Thyroid gland (tissue), 4 donors: ENCODE data around the gene SEMA3A. TPM values are rescaled to one million over a fixed set of nuclear protein-coding genes. Genes with fewer than 3 reads are reported as not detected.

Experiments used
- DNase-seq, 2 donors: peaks; one replicate each; pipeline ENCODE4 v3.0.0-alpha.2; 2019
- H3K27ac ChIP-seq, 3 donors: fragments of 200-600 bp; sonication (generic); 1 replicate in 2 of 3; 2 replicates in 1 of 3; pipeline ENCODE4 v1.5.1; 2016 to 2019; ENCODE audit warnings: mild to moderate bottlenecking in 1 of 3, moderate library complexity in 1 of 3
- H3K27me3 ChIP-seq: fragments of 200-600 bp; sonication (generic); one replicate; pipeline ENCODE4 v1.5.1; 2019
- H3K36me3 ChIP-seq, 2 donors: fragments of 200-600 bp; sonication (generic); one replicate each; pipeline ENCODE4 v1.5.1; 2016 to 2019
- H3K4me1 ChIP-seq, 2 donors: fragments of 200-600 bp; sonication (generic); one replicate each; pipeline ENCODE4 v1.5.1; 2017 to 2019
- H3K4me3 ChIP-seq, 3 donors: fragments of 200-600 bp; sonication (generic); replicated peaks in 1 of 3; 1 replicate in 2 of 3; 2 replicates in 1 of 3; pipeline ENCODE4 v1.5.1; 2016; ENCODE audit warnings: mild to moderate bottlenecking in 1 of 3
- H3K9me3 ChIP-seq: fragments of 200-600 bp; sonication (generic); one replicate; pipeline ENCODE4 v1.5.1; 2017
- POLR2A ChIP-seq, 2 donors: fragments of 450-650 bp; IDR thresholded peaks; one replicate each; pipeline ENCODE4 v1.6.1; 2017; ENCODE audit warnings: antibody characterized with exemption in 2 of 2, mild to moderate bottlenecking in 2 of 2, moderate library complexity in 1 of 2
- WGBS, 2 donors: methylation state at CpG; one replicate each; pipeline ENCODE4 v1.1.5; 2017; 5-methylcytosine and 5-hydroxymethylcytosine counted together
- intact Hi-C: fragments of 100-400 bp; cut with DNase I; formaldehyde crosslinking; loops from one replicate; pipeline ENCODE4 v1.15.1; 2023
- total RNA-seq, 4 donors: library from RNA; depleted of rRNA; stranded (reverse); fragments of >200 nt; gene quantifications; one replicate each; pipeline ENCODE4 v1.2.3, GENCODE V29; 2016
- TF ChIP-seq, protein P1 (sequence below), 6 experiments: fragments of 200-600 bp in 3 of 6; fragments of 450-650 bp in 3 of 6; sonication (generic) in 3 of 6; IDR thresholded peaks; one replicate each; pipeline ENCODE4 v1.5.1; 2016 to 2019; ENCODE audit warnings: antibody characterized with exemption in 6 of 6, mild to moderate bottlenecking in 2 of 6, inconsistent platforms in 1 of 6, moderate library complexity in 1 of 6

Gene SEMA3A
- total RNA-seq, 4 donors from 2014 or later: 6.5 to 18.0 (median 13.0) TPM

DNA sequence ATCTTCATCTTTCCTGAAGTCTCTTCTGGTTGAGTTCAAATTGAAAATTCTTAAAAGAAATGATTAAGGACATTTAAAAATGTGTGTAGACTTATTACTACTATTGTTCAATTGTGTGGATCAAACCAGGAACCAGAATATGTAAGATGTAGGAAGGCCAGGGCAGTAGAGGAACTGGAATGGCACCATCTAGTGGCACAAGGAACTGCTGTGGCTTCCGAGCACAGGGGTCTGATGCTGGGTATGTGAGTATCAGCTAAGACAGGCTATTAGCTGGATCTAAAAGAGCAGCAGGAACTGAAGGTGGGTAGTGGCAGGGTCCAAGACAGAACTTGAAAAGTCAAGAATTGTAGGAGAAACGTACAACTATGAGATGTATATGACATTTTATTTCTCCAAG is 247.3 kb downstream of the SEMA3A start:
- no peak overlapping the region for H3K27ac ChIP-seq
- no peaks in the 10 kb centered on the region for H3K27me3 ChIP-seq
- H3K9me3 ChIP-seq: no peaks in the 10 kb centered on the region
- WGBS, 2 donors: 69 to 75% methylated on average over 2 of the region's 2 CpGs
- H3K4me3 ChIP-seq: no peak overlapping the region
- no peak for DNase-seq
- TF ChIP-seq, protein P1, sequence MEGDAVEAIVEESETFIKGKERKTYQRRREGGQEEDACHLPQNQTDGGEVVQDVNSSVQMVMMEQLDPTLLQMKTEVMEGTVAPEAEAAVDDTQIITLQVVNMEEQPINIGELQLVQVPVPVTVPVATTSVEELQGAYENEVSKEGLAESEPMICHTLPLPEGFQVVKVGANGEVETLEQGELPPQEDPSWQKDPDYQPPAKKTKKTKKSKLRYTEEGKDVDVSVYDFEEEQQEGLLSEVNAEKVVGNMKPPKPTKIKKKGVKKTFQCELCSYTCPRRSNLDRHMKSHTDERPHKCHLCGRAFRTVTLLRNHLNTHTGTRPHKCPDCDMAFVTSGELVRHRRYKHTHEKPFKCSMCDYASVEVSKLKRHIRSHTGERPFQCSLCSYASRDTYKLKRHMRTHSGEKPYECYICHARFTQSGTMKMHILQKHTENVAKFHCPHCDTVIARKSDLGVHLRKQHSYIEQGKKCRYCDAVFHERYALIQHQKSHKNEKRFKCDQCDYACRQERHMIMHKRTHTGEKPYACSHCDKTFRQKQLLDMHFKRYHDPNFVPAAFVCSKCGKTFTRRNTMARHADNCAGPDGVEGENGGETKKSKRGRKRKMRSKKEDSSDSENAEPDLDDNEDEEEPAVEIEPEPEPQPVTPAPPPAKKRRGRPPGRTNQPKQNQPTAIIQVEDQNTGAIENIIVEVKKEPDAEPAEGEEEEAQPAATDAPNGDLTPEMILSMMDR (IDR thresholded peaks at IDR 0.05): peak in 1 of 6 experiments; percentile 41
- no peak for TF ChIP-seq POLR2A (IDR thresholded peaks at IDR 0.05)
- intact Hi-C loops: no loop called here
- no peaks in the 10 kb centered on the region for H3K36me3 ChIP-seq
- no peaks in the 10 kb centered on the region for H3K4me1 ChIP-seq

DNA sequence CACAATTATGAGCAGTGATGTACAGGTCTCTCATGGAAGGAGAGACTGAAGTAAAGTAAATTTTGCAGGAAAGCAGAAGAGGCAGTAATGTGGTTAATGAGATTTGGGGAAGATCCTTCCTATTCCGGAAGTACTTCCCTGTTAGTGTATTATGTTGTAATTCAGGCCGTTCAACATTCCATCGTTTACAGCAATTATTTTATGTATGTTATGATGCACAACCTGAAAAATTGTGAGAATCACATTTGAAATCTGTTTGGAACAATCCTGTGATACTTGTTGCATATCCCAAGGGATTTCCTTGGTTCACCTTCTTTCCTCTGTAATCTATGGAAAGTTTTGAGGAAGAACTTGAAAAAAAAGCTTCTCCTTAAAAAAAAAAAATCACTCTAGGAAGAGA is 247.8 kb downstream of the SEMA3A start:
- Histone ChIP-seq H3K36me3 (no peaks in the 10 kb centered on the region), H3K4me3 (no peak overlapping the region), H3K27ac (no peak overlapping the region), H3K27me3 (no peaks in the 10 kb centered on the region), H3K9me3 (no peaks in the 10 kb centered on the region), H3K4me1 (no peaks in the 10 kb centered on the region)
- DNase-seq: no peak
- TF ChIP-seq, protein P1 (IDR thresholded peaks at IDR 0.05): no peak
- no peak for TF ChIP-seq POLR2A (IDR thresholded peaks at IDR 0.05)
- WGBS, 2 donors: 92 to 93% methylated on average over 3 of the region's 3 CpGs
- intact Hi-C loops: no loop called here

DNA sequence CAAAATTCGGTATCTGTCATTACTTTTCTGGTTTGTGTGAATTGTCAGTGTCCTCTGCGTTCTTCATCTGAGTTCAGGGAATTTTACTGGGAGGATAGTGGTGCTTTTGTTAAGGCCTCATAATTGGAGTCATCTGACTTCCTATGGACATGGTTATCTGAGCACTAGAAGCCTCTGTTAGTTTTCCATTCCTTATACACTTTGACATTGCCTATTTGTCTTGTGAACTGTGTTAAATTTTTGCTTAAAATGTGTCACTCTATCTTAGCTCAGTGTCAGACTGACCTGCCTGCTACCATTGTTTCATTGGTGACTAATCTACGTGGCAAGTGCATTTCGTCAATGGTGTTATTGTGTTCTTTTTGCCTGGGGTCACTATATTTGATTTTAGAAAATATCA is 253.3 kb downstream of the SEMA3A start:
- H3K36me3 ChIP-seq: no peaks in the 10 kb centered on the region
- H3K4me3 ChIP-seq: no peak overlapping the region
- no peaks in the 10 kb centered on the region for H3K4me1 ChIP-seq
- H3K27ac ChIP-seq: no peak overlapping the region
- intact Hi-C loops: no loop called here
- no peak for DNase-seq
- 88 to 95% methylated on average over 4 of the region's 4 CpGs for WGBS, 2 donors
- TF ChIP-seq, protein P1 (IDR thresholded peaks at IDR 0.05): no peak
- no peak for TF ChIP-seq POLR2A (IDR thresholded peaks at IDR 0.05)
- no peaks in the 10 kb centered on the region for H3K27me3 ChIP-seq
- H3K9me3 ChIP-seq: no peaks in the 10 kb centered on the region

DNA sequence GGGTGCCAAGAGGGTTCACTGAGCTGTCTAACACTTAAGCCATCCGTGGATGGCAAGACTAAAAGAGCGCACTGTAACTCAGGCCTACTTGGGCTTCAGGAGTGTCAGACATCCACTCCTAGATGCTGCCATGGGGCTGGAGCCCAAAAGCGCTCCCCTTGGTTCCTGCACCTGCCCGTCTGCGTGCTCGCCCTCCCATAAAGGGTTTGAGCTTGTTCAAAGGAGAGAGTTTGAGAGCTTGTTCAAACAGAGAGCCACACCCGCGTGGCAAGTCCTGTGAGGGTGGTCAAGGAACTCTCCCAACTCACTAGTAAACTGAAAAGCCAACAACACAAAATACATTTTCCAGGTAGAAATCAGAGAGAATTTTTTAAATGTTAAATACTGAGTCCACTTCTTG is 256.7 kb downstream of the SEMA3A start:
- 84 to 89% methylated on average over 8 of the region's 8 CpGs for WGBS, 2 donors
- H3K27me3 ChIP-seq: no peaks in the 10 kb centered on the region
- no peak for DNase-seq
- no peak overlapping the region for H3K4me3 ChIP-seq
- no peaks in the 10 kb centered on the region for H3K36me3 ChIP-seq
- intact Hi-C loops: loop anchor here (10.0 kb wide), 1 partner anchor 1087 kb away; no protein-coding TSS in a partner anchor
- no peak overlapping the region for H3K27ac ChIP-seq
- H3K9me3 ChIP-seq: no peaks in the 10 kb centered on the region
- no peak for TF ChIP-seq POLR2A (IDR thresholded peaks at IDR 0.05)
- TF ChIP-seq, protein P1 (IDR thresholded peaks at IDR 0.05): no peak
- H3K4me1 ChIP-seq: no peaks in the 10 kb centered on the region

DNA sequence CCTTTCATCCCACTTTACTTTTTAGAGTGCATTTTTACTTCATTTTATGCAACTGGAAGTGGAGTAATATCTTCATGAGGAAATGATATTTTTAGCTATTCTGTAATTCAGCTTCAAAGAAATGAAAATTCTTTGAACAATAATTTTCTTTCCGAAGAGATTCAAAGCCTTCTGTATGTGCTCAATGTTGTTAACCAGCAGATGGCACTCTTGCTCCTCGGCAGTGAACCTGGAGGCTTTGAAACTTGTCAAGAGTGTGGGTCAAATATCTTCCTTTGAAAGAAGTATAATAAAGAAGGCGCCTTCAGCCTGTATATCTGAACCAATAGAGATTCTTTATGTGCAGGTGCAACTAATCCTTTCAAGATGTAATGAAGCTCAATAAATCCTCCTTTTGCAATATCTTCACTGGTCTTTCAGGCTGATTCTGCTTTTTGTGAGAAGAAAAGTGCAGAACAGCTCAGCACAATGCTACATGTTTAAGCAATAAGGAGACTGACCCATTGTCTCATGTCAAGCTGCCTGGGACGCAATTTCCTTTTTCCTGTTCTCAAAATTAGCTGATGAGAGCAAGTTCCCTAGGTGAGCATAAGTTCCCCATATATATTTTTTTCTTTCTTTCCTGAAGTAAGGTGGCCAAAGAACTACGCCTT is 258.4 kb downstream of the SEMA3A start:
- intact Hi-C loops: loop anchor here (10.0 kb wide), 1 partner anchor 1089 kb away; no protein-coding TSS in a partner anchor
- Histone ChIP-seq H3K27ac (no peak overlapping the region), H3K27me3 (no peaks in the 10 kb centered on the region), H3K9me3 (no peaks in the 10 kb centered on the region), H3K4me1 (no peaks in the 10 kb centered on the region), H3K36me3 (no peaks in the 10 kb centered on the region), H3K4me3 (no peak overlapping the region)
- 46 to 52% methylated on average over 5 of the region's 5 CpGs for WGBS, 2 donors
- TF ChIP-seq, protein P1 (IDR thresholded peaks at IDR 0.05): peak in 5 of 6 experiments; percentile 43 to 86 (median 59)
- no peak for TF ChIP-seq POLR2A (IDR thresholded peaks at IDR 0.05)
- peak; percentile 39 to 64 for DNase-seq
